ENCODE measurements around the gene INTS15.

DNA sequence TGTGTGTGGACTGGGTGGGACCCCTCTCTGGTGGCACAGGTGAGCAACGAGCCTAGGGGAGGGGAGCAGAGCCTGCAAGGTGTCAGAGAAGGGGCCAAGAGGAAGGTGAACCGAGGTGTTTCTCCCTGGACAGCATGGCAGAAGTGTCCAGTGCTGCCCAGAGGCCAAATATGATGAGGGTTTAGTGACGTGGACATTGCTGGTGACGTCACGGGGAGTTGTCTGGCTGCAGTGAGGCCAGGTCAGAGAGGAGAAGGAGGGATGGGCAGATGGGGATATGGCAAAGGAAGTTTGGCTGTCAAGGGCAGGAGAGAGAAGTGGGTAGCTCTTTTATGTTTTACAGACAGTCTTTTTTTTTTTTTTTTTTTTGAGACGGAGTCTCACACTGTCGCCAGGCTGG is 23.0 kb downstream of the INTS15 start:
- TF ChIP-seq EP300 (IDR thresholded peaks at IDR 0.05), result no peak
- TF ChIP-seq, protein P1, sequence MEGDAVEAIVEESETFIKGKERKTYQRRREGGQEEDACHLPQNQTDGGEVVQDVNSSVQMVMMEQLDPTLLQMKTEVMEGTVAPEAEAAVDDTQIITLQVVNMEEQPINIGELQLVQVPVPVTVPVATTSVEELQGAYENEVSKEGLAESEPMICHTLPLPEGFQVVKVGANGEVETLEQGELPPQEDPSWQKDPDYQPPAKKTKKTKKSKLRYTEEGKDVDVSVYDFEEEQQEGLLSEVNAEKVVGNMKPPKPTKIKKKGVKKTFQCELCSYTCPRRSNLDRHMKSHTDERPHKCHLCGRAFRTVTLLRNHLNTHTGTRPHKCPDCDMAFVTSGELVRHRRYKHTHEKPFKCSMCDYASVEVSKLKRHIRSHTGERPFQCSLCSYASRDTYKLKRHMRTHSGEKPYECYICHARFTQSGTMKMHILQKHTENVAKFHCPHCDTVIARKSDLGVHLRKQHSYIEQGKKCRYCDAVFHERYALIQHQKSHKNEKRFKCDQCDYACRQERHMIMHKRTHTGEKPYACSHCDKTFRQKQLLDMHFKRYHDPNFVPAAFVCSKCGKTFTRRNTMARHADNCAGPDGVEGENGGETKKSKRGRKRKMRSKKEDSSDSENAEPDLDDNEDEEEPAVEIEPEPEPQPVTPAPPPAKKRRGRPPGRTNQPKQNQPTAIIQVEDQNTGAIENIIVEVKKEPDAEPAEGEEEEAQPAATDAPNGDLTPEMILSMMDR (IDR thresholded peaks at IDR 0.05), result no peak

Data from tibial nerve (tissue), 4 donors.